Neutrophil (primary cell): ENCODE results near the gene DLL3.

Experiments used
- H3K27ac ChIP-seq: fragments of 200-600 bp; sonication (generic); 2 replicates; pipeline ENCODE4 v1.5.1; 2016; ENCODE audit warnings: mild to moderate bottlenecking, moderate library complexity
- H3K27me3 ChIP-seq: fragments of 200-600 bp; sonication (generic); 2 replicates; pipeline ENCODE4 v1.6.0; 2016; ENCODE audit warnings: mild to moderate bottlenecking
- H3K36me3 ChIP-seq: fragments of 200-600 bp; sonication (generic); 2 replicates; pipeline ENCODE4 v1.5.1; 2017
- H3K4me1 ChIP-seq, 2 experiments: fragments of 200-600 bp in 1 of 2; sonication (generic) in 1 of 2; 1 replicate in 1 of 2; 2 replicates in 1 of 2; pipeline versions ENCODE4 v1.5.1 to v1.6.1; 2013 to 2016; ENCODE audit warnings: low read depth in 1 of 2, low read length in 1 of 2, mild to moderate bottlenecking in 1 of 2, moderate library complexity in 1 of 2; ENCODE audit not compliant: control insufficient read depth in 1 of 2, insufficient read depth in 1 of 2
- H3K4me3 ChIP-seq, 2 experiments: fragments of 200-600 bp in 1 of 2; sonication (generic) in 1 of 2; 1 replicate in 1 of 2; 2 replicates in 1 of 2; pipeline ENCODE4 v1.5.1; 2013 to 2016; ENCODE audit warnings: low read depth in 1 of 2, low read length in 1 of 2, mild to moderate bottlenecking in 1 of 2, moderate library complexity in 1 of 2
- H3K9me3 ChIP-seq: fragments of 200-600 bp; sonication (generic); 2 replicates; pipeline ENCODE4 v1.5.1; 2016
- CTCF ChIP-seq: fragments of 200-600 bp; sonication (generic); IDR thresholded peaks from 2 replicates; pipeline ENCODE4 v1.5.1; 2016; ENCODE audit warnings: antibody characterized with exemption

The DLL3 gene

DNA sequence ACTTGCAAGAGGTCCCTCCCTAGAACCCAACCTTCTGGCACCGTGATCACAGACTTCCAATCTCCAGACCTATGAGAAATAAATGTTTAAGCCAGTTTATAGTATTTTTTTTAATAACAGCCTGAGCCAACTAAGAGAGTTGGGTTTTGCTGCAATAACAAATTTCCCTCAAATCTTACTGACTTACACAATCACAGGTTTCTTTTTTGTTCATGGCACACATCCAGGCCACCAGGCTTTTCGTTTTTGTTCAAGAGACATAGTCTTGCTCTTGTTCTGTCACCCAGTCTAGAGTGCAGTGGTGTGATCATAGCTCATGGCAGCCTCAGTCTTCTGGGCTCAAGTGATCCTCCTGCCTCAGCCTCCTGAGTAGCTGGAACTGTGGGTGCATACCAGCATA, 14.2 kb downstream of the DLL3 start:
- no peak for TF ChIP-seq CTCF
- Histone ChIP-seq H3K27ac (no peak overlapping the region), H3K9me3 (no peaks in the 10 kb centered on the region), H3K36me3 (no peaks in the 10 kb centered on the region), H3K27me3 (peaks cover 93% of the 10 kb centered on the region), H3K4me3 (no peak overlapping the region), H3K4me1 (no peaks in the 10 kb centered on the region)

GRCh38 chr19:39514840-39515550, 16.2 kb downstream of the DLL3 start, which contains the start of gene SELENOV:
Gene SELENOV (plus strand): TSS chr19:39515139. CDS start chr19:39515213, 74 bp downstream.
- no peaks in the 10 kb centered on the region for H3K4me1 ChIP-seq
- no peak within 1 kb of the TSS for H3K27ac ChIP-seq
- H3K27me3 ChIP-seq = peaks cover 92% of the 10 kb centered on the region
- no peaks in the 10 kb centered on the region for H3K9me3 ChIP-seq
- no peak for TF ChIP-seq CTCF
- no peak within 1 kb of the TSS for H3K4me3 ChIP-seq
- H3K36me3 ChIP-seq = no peaks in the 10 kb centered on the region

DNA sequence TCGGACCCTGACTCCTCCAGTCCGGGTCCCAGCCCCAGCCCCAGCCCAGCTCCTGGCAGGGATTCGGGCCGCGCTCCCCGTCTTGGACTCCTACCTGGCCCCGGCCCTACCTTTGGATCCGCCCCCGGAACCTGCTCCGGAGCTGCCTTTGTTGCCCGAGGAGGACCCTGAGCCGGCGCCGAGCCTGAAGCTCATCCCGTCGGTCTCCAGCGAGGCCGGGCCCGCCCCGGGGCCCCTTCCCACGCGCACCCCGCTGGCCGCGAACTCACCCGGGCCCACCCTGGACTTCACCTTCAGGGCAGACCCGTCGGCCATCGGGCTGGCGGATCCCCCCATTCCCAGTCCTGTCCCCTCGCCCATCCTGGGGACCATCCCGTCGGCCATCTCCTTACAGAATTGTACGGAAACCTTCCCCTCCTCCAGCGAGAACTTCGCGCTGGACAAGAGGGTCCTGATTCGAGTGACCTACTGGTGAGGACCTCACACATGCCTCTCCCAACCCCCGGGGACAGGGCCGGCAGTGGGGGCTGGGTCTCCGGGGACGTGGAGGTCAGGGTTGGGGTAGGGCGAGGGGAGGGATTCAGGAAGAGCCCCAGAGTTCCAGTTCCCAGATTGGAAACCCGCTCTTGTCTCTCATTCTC, 16.9 kb downstream of the DLL3 start:
- Histone ChIP-seq H3K36me3 (no peaks in the 10 kb centered on the region), H3K27ac (no peak overlapping the region), H3K4me3 (no peak overlapping the region), H3K27me3 (peaks cover 94% of the 10 kb centered on the region), H3K4me1 (no peaks in the 10 kb centered on the region), H3K9me3 (no peaks in the 10 kb centered on the region)
- no peak for TF ChIP-seq CTCF

DNA sequence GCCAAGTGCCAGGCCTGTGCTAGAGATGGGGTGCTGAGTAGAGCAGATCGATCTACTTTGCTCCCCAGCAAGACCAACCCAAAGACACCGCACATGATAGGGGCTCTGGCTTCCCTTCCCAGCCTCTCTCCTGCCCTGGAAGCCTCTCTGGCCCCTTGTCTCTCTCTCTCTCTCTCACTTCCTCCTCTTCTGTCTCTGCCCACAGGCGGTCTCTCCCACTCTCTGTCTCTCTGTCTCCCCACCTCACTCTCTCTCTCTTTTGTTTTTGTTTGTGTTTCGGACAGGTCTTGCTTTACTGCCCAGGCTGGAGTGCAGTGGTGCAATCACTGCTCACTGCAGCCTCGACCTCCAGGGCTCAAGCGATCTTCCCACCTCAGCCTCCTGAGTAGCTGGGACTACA, 17.5 kb downstream of the DLL3 start:
- Histone ChIP-seq H3K4me1 (no peaks in the 10 kb centered on the region), H3K27ac (no peak overlapping the region), H3K36me3 (no peaks in the 10 kb centered on the region), H3K27me3 (peaks cover 88% of the 10 kb centered on the region), H3K4me3 (no peak overlapping the region), H3K9me3 (no peaks in the 10 kb centered on the region)
- TF ChIP-seq CTCF = no peak

GRCh38 chr19:39517432-39517831, 18.7 kb downstream of the DLL3 start:
- Histone ChIP-seq H3K36me3 (no peaks in the 10 kb centered on the region), H3K27ac (no peak overlapping the region), H3K4me1 (no peaks in the 10 kb centered on the region), H3K9me3 (no peaks in the 10 kb centered on the region), H3K27me3 (peaks cover 78% of the 10 kb centered on the region), H3K4me3 (no peak overlapping the region)
- no peak for TF ChIP-seq CTCF
